Measurements from ENCODE around the gene AGTR1. TPM values are rescaled to one million over a fixed set of nuclear protein-coding genes. Genes with fewer than 3 reads are reported as not detected.

AGTR1 gene
- total and polyA plus RNA-seq, 2 donors (not counting 3 experiments of a cell fraction or from before 2014, with no cell fraction given), result not detected

DNA sequence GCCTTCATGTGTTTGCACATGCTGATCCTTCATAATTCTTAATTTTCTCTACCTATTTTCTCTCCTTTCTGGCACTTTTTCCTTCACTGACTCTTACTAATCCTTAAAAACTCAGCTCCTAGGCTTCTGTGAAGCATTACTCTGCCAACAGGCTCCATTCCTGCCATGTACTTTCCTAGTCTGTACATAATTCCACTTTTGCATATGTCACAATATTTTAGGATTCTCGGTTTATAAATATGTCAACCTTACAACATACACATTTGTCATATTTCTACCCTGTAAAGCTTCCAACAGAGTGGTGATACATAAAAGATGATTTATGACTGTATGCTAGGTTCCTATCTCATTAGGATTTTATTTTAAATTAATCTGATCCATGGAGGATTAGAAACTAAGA, 38.2 kb upstream of the AGTR1 start:
- no peaks in the 10 kb centered on the region for H3K27me3 ChIP-seq (ENCODE audit: control insufficient read depth in 2 of 2, insufficient read depth in 2 of 2, low read length in 2 of 2)
- ChIA-PET CTCF (no interaction called here), POLR2A (no interaction called here)
- H4K20me1 ChIP-seq (replicated peaks; ENCODE audit: control insufficient read depth, extremely low read depth, insufficient read depth, low read length), result no peaks in the 10 kb centered on the region
- DNase-seq (ENCODE audit: low read depth, low spot score) (no peak), FAIRE-seq (no peak)
- TF ChIP-seq FOS (IDR thresholded peaks at IDR 0.05; ENCODE audit: borderline replicate concordance, insufficient read depth, low read length), result no peak
- TF ChIP-seq GATA2 (IDR thresholded peaks at IDR 0.05; ENCODE audit: insufficient read depth, insufficient read length, low read depth, low read length), result no peak
- no peak for TF ChIP-seq POLR2AphosphoS5 (IDR thresholded peaks at IDR 0.05; ENCODE audit: insufficient read depth, low read depth, low read length)
- TF ChIP-seq, protein P1, sequence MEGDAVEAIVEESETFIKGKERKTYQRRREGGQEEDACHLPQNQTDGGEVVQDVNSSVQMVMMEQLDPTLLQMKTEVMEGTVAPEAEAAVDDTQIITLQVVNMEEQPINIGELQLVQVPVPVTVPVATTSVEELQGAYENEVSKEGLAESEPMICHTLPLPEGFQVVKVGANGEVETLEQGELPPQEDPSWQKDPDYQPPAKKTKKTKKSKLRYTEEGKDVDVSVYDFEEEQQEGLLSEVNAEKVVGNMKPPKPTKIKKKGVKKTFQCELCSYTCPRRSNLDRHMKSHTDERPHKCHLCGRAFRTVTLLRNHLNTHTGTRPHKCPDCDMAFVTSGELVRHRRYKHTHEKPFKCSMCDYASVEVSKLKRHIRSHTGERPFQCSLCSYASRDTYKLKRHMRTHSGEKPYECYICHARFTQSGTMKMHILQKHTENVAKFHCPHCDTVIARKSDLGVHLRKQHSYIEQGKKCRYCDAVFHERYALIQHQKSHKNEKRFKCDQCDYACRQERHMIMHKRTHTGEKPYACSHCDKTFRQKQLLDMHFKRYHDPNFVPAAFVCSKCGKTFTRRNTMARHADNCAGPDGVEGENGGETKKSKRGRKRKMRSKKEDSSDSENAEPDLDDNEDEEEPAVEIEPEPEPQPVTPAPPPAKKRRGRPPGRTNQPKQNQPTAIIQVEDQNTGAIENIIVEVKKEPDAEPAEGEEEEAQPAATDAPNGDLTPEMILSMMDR (IDR thresholded peaks at IDR 0.05; ENCODE audit: extremely low read depth in 1 of 2, insufficient read depth in 1 of 2, low read depth in 1 of 2, low read length in 2 of 2), result no peak
- TF ChIP-seq POLR2A (IDR thresholded peaks at IDR 0.05; ENCODE audit: low read depth, low read length), result no peak
- no peaks in the 10 kb centered on the region for H3K4me1 ChIP-seq (ENCODE audit: control insufficient read depth, extremely low read depth, insufficient read depth, low read length)
- intact Hi-C loops (cut with micrococcal nuclease), result no loop called here
- no TSS peak for BruUV-seq (replicated peaks)
- dilution Hi-C loops (cut with MboI; ENCODE audit: extremely low pct_ligation_motif_present, low sequenced_read_pairs), result no loop called here
- H3K79me2 ChIP-seq (ENCODE audit: control insufficient read depth, insufficient read depth, low read length), result no peaks in the 10 kb centered on the region
- no peaks in the 10 kb centered on the region for H3K36me3 ChIP-seq (ENCODE audit: control insufficient read depth in 2 of 2, extremely low read depth in 1 of 2, insufficient read depth in 2 of 2, low read length in 2 of 2)
- no peak overlapping the region for H3K4me2 ChIP-seq (ENCODE audit: insufficient read depth, low read length)
- no peak overlapping the region for H2AFZ ChIP-seq (ENCODE audit: low read depth, low read length)
- no peak overlapping the region for H3K4me3 ChIP-seq (replicated peaks in 1 of 3; ENCODE audit: insufficient read depth in 1 of 3, low read depth in 1 of 3, low read length in 3 of 3)
- no peaks in the 10 kb centered on the region for H3K9me3 ChIP-seq (replicated peaks; ENCODE audit: control insufficient read depth, insufficient read depth, low read length)
- no peak overlapping the region for H3K9ac ChIP-seq (replicated peaks; ENCODE audit: extremely low read depth, insufficient read depth, low read length)
- no peak overlapping the region for H3K27ac ChIP-seq (ENCODE audit: insufficient read depth, low read depth, low read length)
- H3K9me1 ChIP-seq (replicated peaks; ENCODE audit: control insufficient read depth, extremely low read depth, insufficient read depth, low read length), result no peaks in the 10 kb centered on the region

DNA sequence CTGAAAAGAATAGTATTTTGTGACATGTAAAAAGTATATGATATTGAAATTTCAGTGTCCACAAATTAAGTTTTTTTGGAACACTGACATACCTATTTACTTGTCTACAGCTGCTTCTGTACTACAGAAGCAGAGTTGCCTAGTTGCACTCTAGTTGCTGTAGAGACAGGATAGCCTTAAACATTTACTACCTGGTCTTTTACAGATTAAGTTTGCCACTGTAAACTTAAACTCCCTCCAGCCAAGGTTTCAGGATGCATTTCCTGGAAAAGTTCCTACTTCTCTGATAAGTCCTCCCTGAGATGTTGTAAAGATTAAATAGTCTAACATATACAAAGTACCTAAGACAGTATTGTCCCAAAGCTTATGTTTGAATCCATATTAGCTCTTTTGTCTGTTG, 17.4 kb upstream of the AGTR1 start:
- H3K79me2 ChIP-seq (ENCODE audit: control insufficient read depth, insufficient read depth, low read length), result no peaks in the 10 kb centered on the region
- no peak overlapping the region for H2AFZ ChIP-seq (ENCODE audit: low read depth, low read length)
- no peak overlapping the region for H3K4me2 ChIP-seq (ENCODE audit: insufficient read depth, low read length)
- peaks cover 0 to 4% of the 10 kb centered on the region in 2 experiments for H3K27me3 ChIP-seq (ENCODE audit: control insufficient read depth in 2 of 2, insufficient read depth in 2 of 2, low read length in 2 of 2)
- no peaks in the 10 kb centered on the region for H3K9me3 ChIP-seq (replicated peaks; ENCODE audit: control insufficient read depth, insufficient read depth, low read length)
- no peak overlapping the region for H3K27ac ChIP-seq (ENCODE audit: insufficient read depth, low read depth, low read length)
- ChIA-PET CTCF (no interaction called here), POLR2A (no interaction called here)
- intact Hi-C loops (cut with micrococcal nuclease), result no loop called here
- H3K9me1 ChIP-seq (replicated peaks; ENCODE audit: control insufficient read depth, extremely low read depth, insufficient read depth, low read length), result no peaks in the 10 kb centered on the region
- no peaks in the 10 kb centered on the region for H3K36me3 ChIP-seq (ENCODE audit: control insufficient read depth in 2 of 2, extremely low read depth in 1 of 2, insufficient read depth in 2 of 2, low read length in 2 of 2)
- BruUV-seq (replicated peaks), result no TSS peak
- no peaks in the 10 kb centered on the region for H3K4me1 ChIP-seq (ENCODE audit: control insufficient read depth, extremely low read depth, insufficient read depth, low read length)
- DNase-seq (ENCODE audit: low read depth, low spot score), result no peak
- FAIRE-seq, result no peak
- H3K9ac ChIP-seq (replicated peaks; ENCODE audit: extremely low read depth, insufficient read depth, low read length), result no peak overlapping the region
- H3K4me3 ChIP-seq (replicated peaks in 1 of 3; ENCODE audit: insufficient read depth in 1 of 3, low read depth in 1 of 3, low read length in 3 of 3), result no peak overlapping the region
- TF ChIP-seq MYC (IDR thresholded peaks at IDR 0.05; ENCODE audit: low read depth, low read length) (no peak), POLR2AphosphoS5 (IDR thresholded peaks at IDR 0.05; ENCODE audit: insufficient read depth, low read depth, low read length) (no peak), JUN (IDR thresholded peaks at IDR 0.05; ENCODE audit: borderline replicate concordance, insufficient read depth, insufficient read length, low read depth) (no peak), MAX (IDR thresholded peaks at IDR 0.05; ENCODE audit: insufficient read depth, insufficient read length) (no peak), GATA2 (IDR thresholded peaks at IDR 0.05; ENCODE audit: insufficient read depth, insufficient read length, low read depth, low read length) (no peak), FOS (IDR thresholded peaks at IDR 0.05; ENCODE audit: borderline replicate concordance, insufficient read depth, low read length) (no peak), EZH2 (IDR thresholded peaks at IDR 0.05; ENCODE audit: borderline replicate concordance, low read depth, low read length, severe bottlenecking) (no peak), POLR2A (IDR thresholded peaks at IDR 0.05; ENCODE audit: low read depth, low read length) (no peak)
- TF ChIP-seq, protein P1 (IDR thresholded peaks at IDR 0.05; ENCODE audit: extremely low read depth in 1 of 2, insufficient read depth in 1 of 2, low read depth in 1 of 2, low read length in 2 of 2), result no peak
- dilution Hi-C loops (cut with MboI; ENCODE audit: extremely low pct_ligation_motif_present, low sequenced_read_pairs), result no loop called here
- H4K20me1 ChIP-seq (replicated peaks; ENCODE audit: control insufficient read depth, extremely low read depth, insufficient read depth, low read length), result no peaks in the 10 kb centered on the region

Measured in endothelial cell of umbilical vein (primary cell).